HG02610 (cell line): ENCODE data around the gene PRPF31.

Experiments used
- ATAC-seq: cut with Tn5 transposase; IDR thresholded peaks from one replicate; pipeline ENCODE4 v1.9.1; 2021; ENCODE audit warnings: mild to moderate bottlenecking, moderate library complexity; ENCODE audit not compliant: unreplicated experiment

Gene PRPF31

DNA sequence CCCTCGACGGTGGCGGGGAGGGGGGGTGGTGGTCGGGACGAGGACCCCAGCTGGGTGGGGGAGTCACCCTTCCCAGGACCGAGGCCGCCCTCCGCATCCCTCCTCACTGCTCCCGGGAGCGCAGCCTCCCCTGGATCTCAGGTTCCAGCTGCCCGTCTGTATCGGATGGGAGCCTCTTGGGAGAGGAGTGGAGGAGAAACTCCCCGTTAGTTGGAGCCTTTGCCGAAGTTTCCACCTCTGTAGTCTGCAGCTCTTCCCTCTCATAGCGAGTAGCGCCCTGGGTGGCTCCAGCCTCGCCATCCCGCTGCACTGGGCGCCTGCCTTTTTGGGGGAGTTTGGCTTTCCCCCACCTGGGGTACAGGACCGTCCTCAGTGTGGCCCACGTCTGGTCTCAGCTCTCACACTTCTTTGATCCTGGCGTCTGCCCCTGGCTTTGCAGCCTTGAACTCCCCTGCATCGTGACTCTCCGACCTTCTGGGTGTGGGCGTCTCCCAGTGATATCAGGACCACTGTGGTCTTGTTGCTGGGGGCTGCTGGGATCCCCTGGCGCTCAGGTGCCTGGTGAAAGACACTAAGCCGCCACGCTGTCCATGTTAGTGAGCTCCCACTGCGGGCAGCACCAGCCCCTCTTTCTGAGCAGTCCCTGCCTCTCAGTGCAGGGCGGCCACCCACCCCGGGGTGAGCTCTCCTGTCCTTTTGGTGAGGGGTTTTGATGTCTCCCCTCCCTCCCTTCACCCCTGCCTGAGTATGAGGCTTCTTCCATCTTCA, 23.1 kb downstream of the PRPF31 start:
- no peak for ATAC-seq

DNA sequence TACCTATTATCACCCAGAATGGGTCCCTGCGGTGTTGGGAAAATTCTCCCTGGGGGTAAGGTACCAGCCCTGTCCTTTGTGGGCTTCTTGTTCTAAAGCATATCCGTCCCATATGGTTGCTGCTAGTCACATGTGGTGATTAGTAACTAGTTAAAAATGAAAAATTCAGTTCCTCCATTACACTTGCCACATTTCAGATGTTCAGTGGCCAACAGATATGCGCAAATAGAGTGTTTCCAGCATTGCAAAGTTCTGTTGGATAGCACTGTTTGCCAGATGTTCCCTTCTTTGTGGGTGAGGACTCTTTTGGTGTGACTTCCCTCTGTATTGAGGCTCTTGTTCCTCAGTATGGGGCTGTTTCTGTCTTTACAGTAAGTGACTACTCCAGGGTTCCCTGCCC, 25.8 kb downstream of the PRPF31 start:
- ATAC-seq, result no peak

DNA sequence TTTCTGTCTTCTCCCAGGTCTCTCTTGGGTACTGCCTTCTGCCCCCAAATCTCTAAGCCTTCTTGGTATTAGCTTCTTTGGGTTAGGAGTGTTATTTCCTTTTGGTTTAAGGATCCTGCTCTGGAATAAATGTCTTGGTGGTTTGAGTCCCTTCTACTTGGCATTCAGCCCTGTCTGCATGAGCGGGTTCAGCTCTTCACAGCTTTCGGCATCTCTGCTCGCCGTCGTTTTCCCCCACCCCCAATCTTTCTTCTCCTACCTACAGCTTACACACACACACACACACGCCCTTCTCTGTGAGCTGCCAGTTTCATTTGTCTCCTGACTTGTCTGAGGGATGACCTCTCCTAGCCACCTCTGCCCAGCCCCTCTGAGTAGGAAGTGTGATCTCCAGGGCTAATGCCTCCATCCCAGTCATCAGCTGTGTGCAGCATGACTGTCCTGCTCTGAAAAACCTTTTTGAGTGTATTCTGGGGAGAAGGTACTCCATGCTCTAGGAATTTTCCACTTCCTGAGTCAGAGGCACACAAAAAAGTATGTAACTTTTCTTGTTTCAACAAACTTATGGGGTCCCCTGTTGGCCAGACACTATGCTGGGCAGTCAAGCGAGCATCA, 26.7 kb downstream of the PRPF31 start:
- no peak for ATAC-seq

DNA sequence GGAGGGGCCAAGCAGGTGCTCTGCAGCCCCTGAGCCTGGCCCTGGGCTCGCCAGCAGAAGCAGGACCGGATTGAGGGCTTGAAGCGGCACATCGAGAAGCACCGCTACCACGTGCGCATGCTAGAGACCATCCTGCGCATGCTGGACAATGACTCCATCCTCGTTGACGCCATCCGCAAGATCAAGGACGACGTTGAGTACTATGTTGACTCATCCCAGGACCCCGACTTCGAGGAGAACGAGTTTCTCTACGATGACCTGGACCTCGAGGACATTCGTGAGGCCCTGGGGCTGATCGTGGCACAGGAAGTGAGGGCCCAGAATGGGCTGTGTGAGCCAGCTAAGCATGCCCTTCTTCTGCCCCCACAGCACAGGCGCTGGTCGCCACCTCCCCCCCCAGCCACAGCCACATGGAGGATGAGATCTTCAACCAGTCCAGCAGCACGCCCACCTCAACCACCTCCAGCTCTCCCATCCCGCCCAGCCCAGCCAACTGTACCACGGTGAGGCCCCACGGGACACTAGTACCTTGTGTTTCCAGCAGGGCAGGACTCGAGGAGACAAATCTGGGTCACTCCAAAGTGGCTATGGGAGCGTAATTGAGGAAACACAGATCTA, 30.1 kb downstream of the PRPF31 start:
- no peak for ATAC-seq

DNA sequence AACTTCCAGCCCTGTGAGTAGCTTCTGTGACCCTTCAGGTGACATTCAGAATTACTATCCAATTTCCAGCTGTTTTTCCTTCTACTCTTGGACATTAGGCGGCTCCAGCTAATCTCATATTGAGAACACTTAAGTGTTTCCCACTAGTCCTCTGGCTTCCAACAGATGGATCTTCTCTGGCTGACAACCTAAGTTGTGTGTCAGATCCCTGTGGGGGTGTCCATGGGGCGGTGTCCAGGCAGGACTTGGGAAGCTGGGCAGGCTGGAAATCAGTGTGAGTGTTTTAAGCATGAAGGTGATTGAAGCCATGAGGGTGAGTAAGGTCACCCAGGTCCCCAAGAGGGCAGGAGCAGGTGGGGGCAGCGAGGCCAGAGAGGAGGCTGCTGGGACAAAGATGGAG, 32.1 kb downstream of the PRPF31 start:
- no peak for ATAC-seq

DNA sequence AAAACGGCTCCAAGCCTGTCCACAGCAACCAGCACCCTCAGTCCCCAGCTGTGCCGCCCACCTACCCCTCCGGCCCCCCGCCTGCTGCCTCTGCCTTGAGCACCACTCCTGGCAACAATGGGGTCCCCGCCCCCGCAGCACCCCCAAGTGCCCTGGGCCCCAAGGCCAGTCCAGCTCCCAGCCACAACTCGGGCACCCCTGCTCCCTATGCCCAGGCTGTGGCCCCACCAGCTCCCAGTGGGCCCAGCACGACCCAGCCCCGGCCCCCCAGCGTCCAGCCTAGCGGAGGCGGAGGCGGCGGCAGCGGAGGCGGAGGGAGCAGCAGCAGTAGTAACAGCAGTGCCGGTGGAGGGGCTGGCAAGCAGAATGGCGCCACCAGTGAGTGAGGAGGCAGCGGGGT, 32.6 kb downstream of the PRPF31 start:
- no peak for ATAC-seq

DNA sequence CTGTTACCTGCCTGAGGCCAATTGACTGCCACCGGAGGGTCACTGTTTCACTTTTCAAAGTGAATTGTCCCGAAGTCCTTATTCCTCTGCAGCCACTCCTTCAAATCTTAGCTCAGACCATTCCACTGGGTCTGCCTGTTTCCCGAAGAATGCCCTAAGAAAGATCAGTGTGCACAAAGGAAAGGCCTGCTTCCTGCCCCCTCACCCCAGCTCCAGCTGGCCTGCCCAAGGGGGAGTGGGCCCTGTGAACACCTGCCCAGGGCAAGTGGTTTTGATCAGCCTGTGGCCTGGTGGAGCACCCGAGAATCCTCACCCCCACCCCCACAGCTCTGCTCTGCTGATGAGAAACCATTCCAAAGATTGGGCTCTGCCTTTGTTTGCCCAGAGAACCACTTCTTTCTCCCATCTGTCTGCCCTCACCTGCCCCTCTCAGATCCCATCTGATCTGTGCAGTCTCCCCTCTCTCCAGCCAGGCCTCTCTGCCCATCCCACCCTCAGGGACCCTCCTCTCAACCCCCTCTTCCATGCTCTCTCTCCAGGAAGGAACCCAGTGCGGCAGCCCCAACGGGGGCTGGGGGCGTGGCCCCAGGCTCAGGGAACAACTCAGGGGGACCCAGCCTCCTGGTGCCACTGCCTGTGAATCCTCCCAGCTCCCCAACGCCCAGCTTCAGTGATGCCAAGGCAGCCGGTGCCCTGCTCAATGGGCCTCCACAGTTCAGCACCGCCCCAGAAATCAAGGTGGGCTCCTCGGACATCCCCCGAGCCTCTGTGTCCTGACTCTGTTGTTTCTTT, 33.7 kb downstream of the PRPF31 start:
- no peak for ATAC-seq

DNA sequence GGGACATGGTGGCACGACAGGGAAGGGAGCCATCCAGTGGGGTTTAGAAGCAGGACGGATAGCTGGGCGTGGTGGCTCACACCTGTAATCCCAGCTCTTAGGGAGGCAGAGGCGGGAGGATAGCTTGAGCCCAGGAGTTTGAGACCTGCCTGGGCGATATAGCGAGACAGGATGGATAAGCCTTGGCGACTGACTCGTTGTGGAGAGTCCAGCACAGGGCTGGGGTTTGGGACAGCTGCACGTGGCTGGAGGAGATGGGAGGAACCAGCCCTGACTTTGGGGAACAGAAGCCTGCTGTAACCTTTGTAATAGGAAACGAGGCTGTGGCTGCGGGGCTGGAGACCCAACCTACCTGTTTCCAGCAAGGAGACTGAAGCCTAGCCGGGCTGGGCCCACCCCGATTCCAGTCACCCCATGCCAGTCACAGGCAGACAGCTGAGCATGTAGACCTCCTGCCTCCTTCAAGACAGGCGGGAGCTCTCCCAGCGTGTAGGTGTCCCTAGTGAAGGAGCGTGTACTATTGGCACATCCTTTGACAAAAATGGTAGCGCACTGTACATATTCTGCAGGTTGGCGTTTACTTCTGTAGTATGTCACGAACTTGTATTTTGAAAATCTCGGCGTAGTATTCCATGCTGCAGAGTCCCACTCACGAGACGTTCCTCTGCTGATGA, 35.9 kb downstream of the PRPF31 start:
- no peak for ATAC-seq

DNA sequence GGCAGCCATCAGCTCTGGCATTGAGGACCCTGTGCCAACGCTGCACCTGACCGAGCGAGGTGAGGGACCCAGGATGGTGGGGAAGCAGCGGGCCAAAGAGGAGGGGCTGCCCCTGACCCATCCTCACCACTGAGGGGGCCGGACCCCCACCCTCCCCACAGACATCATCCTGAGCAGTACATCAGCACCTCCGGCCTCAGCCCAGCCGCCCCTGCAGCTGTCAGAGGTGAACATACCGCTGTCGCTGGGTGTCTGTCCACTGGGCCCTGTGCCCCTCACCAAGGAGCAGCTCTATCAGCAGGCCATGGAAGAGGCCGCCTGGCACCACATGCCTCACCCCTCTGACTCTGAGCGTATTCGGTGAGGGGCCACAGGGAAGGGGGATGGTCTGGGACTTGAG, 36.7 kb downstream of the PRPF31 start:
- no peak for ATAC-seq

DNA sequence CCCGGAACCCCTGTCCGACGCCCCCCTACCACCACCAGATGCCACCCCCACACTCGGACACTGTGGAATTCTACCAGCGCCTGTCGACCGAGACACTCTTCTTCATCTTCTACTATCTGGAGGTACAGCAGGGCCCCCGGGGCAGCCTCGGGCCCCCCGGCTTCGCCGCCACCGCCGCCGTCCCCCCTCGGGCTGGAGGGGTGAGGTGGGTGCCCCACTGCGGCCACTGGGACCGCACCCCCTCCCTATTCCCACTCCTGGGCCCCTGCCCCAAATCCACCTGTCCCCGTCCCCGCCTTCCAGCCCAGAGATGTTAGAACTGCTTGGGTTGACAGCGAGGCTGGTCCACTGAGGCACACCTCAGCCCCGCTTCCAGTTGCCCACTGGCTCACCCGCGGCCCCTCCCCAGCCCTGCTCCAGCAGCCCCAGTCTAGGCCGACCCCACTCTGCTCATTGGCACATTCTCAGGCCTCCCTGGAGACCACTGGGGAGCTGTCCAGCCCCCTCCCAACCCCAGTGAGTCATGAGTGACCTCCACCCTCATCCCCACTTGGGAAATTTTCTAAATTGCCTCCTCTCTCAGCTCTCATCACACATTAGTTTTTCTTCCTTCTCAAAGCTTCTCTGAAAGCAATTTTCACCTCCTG, 37.4 kb downstream of the PRPF31 start:
- ATAC-seq, result no peak

DNA sequence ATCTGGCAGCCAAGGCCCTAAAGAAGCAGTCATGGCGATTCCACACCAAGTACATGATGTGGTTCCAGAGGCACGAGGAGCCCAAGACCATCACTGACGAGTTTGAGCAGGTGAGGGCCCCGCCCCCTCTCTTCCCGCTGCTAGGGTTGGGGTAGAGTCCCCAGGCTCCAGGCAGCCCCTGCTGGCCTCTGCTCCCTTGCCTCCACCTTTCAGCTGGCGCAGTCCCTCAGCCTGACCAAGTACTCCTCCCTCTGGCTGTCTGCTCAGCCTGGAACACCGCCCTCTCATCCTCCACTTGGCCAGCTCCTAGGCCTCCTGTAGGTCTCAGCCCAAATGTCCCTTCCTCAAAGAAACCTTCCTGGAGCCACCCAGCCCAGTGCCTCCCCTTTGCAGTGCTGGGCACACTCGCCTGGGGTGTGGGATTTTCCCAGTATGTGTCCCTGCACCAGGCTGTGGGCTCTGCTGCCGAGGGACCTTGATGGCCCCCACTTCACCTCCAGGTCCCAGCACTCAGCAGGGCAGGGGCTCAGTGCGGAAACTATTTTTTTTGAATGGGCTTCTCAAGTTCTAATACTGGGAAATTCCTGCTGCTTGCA, 38.3 kb downstream of the PRPF31 start:
- ATAC-seq, result no peak

DNA sequence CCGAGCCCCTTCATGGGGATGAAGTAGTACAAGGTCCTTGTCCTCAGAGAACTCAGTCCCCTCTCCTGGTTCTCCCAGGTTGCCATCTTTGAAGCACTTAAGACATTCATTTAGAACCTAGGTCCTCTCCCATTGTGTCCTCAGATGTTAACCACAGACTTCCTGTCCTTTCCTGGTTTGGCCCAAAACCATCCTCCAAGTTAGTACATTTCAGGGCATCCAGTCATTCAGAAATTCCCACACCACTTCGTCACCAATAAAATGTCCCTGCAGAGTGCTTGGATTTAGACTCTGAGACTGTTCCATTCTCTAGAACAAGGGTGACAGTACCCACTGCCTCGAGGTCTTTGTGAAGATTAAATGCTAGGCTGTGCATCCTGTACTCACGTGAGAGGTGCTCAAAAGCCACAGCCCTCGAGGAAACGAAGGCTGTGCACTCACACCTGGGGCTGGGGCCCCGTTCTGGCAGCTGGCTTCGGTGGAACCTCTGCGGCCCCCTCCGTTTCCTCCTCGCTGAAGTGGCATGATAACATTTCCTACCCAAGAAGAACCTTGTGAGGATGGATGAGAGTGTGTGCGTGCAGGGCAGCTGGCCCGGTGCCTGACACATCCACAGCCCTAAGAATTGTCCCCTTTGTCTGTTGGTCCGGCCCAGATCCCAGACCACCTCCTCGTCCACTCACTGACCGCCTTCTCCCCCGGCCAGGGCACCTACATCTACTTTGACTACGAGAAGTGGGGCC, 39.2 kb downstream of the PRPF31 start:
- ATAC-seq, result no peak

DNA sequence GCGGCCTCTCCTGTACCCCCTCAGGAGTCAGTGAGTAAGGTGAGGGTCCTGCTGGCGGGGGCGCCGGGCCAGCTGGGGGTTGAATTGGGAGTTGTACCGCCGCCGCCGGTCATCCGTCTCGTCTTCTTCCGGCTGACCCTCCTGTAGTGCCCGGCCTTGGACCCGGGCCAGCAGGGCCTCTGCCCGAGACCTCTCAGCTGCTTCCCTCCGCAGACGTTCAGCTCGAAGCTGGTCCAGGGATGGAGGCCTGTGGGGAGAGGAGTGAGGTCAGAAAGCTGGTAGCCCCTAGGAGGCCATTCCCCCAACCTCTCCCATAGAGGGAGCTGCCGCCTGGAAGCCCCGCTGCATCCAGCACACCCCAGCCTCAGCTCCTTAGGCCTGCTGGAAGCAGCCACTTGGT, 40.1 kb downstream of the PRPF31 start:
- no peak for ATAC-seq

DNA sequence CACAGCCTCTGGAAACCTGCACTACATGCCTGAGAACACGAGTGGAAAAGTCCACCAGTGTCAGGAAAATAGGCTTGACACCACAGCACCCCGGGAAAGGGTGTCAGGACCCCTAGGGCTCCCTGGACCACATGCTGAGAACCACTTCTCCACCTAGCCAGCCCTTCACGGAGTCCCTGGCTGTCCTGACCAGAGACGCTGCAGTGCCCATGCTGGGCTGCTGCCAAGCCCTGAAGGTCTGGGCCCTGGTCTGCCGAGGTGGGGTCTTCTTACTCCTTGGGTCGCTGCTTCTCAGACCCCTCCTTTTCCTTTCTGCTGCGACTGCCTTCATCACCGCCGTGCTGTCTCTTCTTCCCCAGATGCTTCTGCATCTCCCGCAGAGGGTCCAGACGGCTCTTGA, 40.9 kb downstream of the PRPF31 start:
- ATAC-seq, result no peak

DNA sequence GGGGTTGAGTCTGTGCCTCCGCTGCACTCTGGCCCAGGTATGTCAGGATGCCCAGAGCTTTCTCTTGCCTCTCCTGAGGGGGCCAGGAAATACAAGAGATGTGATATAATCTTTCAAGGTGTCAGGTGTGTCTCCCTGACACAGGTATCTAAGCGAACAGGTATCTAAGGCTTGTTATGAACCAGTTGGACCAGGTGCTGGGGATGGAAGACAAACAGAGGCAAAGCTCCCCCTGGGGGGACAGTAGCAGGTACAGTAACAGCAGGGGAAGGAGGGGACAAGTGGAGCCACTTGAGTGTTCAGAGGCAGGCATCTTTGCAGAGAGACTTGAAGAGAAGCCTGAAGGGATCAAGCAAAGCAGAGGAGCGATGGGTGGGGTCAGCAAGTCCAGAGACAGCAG, 41.4 kb downstream of the PRPF31 start:
- no peak for ATAC-seq

DNA sequence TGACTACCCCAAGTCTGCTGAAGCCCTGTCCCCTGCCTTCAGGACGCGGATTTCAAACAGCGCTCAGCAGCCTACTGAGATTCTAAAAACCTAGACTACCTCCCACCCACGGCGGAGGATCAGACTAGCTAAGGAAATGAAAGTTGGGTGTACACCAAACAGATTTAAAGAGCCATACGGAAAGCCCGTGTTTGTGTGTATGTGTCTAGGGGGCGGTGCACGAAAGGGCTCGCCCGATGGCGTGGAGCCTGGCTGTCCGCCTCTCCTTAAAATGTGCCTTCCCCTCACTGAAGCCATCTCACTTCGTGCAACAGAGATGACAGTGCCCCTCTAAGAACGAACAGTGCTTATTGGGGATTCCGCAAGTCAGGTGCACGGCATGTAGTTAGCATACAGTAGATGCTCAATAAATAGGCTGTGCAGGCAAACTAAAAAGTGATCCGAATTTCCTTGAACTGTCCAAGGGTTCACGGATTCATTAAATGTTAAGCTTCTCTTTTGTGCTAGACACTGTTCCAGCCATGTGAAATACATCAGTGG, 43.3 kb downstream of the PRPF31 start:
- ATAC-seq, result no peak

DNA sequence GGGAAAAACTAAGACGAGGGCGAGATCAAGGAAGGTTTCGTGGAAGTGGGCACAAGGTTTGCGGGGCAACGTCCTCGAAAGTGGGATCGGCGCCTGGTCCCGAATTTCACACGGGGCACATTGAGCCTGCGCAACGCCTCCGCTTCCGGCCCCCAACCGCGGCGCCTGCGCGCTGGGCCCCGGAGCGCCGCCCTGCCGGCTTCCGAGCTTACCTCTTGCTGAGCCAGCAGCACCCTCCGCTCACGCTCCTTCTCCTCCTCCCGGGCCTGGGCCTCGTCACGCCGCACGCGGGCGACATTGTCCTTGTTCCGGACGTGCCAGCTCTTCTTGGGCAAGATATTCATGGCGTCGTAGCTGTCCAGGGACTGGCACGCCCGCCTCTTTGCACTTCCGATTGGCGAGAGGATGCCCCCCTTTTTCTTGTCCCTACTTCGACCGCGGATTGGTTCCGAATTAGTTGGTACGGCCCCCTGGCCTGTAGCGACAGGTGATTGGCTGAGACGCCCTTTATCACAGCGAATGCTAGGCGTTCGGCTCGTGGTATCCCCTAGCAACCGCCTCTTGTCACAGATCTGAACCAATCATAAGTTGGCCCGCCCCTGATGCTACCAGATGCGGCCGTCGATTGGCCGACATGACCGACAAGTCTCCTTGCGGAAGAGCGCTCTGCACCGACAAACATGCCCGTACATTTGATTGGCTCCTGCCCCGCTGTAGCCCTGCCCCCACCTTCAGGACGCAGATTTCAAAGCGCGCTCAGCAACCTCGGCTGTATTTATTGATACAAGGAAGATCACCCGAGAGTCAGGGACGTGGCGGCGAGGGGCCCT, 44.0 kb downstream of the PRPF31 start, which contains the start of gene LENG1:
TSS of gene LENG1 (minus strand) at position 370 of the 830 bp plus-strand sequence. CDS start at position 344, 26 bp downstream.
- ATAC-seq, result peak; percentile 91

DNA sequence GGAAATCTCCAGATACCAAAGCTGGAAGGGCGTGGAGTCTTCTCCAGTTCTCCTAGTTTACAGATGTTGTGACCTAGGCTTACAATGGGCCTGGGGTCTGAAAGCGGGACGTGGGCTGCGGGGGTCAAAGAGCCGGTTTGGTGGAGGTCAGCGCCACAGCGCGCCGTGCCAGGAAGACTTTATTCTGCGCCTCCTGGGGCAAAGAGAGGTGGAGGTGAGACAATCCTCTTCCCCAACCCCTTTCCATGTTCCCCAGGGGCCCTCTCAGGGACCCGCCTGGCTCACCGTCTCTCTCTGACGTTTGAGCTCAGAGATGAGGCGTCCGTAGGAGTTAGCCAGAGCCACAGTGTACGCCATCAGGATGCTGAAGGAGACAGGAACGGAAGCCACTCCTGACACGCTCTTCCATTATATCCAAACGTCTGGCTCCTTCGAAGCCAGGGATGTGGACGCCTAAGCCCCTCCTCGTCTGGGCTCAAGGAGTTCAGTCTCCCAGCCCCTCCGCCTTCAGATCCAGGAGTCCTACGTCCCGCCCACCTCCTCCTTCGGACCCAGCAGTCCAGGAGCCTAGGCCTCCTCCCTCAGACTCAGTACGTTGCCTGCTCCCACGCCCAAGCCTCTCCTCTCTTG, 44.7 kb downstream of the PRPF31 start:
- ATAC-seq, result no peak
